Stimulated activated CD8-positive, alpha-beta memory T cell treated with anti-CD3 and anti-CD28 coated beads, Interleukin-15, amount 100 ng/mL, for 48 hours (primary cell): ENCODE data around the gene F13A1.

Experiments used
- DNase-seq, 2 donors: peaks; one replicate each; pipeline ENCODE4 v3.0.0-alpha.2; 2020; ENCODE audit warnings: low read depth in 2 of 2

The F13A1 gene

DNA sequence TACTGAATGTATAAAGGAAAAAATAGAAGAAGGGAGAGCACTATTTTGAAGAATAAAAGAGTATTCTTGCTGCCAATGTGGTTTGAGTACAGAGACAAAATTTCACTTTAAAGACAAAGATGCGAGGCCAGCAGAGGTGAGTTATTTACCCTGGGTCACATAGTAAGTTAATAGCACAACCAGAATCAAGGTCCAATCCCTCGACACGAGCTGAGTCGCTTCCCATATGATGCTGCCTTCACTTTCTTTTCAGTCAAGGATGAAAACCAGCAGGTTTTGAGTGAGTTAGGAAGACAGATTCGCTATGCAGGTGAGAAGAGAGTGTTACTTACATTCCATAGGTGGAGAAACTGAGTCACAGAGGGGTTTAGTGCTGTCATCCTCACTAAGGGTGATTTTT lies 75.8 kb downstream of the F13A1 start:
- DNase-seq, result no peak

DNA sequence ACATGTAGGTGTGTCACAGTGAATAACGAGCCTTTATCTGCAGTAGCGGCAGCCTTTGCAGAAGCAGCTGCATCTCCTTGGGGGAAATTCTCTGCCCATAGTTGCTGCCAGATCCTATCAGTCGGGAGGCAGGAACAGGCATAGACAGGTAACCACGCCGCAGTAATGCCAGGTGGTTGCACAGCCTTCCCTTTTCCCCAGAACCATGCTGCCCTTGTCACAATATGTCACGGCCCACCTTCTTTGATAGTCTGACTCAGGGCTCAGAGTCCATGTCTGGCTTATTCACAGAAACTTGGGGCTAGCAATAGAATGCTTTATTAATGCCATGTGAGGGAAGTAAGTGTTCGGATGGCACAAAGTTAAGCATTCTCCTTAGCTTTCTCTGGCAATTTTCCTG lies 76.6 kb downstream of the F13A1 start:
- no peak for DNase-seq

DNA sequence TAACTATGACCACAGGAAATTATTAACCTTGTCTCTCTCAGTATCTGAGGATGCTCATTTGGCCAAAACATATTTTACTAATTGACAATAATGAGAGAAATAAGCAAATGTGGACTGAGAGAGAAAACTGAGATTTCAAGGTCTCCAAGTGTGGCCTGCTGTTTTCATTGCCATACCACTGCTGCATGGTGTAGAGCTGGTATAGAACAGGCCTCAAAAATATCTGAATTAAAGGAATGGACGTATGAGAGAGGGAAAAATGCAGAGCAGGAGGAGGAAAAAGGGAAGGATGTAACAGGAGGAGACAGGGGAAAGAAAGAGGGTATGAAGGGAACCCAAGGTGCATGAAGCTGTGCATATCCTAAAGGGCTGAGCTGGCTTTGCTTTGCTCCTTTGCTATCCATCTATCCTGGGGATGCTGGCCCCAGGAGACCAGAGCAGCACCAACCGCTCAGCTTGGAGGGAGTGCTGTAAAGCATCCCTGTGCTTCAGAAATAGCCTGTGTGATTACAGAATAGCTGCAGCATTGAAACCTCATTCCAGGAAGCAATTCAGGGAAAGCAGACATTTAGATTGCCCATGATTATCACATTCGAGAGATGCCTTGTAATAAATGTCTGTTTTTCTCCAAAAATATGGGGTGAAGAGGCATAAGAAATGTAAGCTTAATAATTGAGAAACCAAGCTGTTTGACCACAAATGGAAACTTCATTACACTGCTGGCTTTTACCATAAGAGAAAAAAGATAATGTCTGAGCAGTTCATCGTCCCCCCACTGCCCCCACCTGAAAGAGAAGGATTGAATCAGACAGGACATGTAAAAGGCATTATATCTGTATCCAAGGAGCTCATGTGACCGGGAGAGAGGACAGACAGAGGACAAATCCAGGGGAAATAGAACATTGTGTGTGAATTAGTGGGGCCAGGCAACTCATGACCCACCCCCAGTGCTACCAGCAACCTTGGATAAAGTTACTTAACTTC lies 80.6 kb downstream of the F13A1 start:
- no peak for DNase-seq

DNA sequence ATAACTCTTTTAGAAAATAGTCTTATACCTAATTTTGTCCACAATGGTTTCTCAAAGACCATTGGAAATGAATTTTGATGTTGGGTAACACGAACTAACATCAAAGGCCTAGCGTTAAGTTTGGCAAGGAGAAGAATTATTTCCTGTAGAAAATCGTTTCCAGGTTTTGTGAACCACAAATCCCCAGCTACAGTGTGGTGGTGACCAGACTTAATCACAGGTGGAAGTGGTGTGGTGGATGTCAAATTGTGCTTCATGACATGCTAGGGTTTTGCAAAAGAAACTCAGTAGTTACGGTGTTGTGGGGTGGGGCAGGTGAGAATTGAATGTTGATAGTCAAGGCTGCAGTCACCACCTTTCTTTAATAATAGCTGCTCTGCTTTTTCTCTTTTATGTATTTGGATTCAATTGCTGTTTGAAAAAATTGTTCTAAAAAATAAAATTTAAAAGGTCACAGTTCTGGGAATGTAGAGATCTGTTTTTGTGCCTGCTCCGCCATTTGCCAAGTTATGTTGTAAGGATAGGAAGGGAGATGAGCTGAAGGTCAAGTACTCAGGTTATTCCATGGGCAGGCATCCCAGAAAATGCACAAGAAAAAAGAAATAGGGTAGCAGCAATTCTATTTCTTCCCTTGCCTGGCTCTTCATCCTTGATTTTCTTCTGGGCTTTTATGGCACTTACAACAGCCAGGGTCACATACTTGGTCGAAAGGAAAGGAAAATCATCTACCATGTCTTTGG lies 83.6 kb downstream of the F13A1 start:
- DNase-seq, result no peak

DNA sequence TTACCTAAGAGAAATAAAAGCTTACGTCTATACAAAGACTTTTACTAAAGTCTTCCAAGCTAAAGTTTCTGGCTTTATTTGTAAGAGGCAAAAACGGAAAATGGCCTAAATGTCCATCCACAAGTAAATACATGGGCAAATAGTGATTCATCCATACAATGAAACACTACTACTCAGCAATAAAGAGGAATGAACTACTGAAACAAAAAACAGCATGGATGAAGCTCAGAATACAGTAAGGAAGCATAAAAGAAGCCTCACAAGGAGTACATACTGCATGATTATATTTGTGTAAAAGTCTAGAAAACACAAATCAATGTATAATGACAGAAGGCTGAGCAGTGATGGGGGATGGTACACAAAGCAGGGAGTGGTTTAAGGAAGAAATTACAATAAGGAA lies 84.7 kb downstream of the F13A1 start:
- DNase-seq, result no peak

DNA sequence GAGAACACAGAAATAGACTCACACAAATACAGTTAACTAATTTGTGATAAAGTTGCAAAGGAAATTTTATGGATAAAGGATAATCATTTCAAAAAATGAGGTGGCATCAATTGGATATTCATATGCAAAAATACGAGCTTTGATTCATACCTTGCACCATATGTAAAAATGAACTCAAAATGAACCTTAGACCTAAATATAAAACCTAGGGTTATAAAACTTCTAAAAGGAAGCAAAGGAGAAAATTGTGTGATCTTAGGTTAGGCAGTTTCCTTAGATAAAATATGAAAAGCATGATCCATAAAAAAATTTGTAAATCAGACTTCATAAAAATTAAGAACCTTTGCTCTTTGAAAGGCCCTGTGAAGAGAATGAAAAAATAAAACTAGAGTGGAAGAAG lies 85.5 kb downstream of the F13A1 start:
- no peak for DNase-seq

DNA sequence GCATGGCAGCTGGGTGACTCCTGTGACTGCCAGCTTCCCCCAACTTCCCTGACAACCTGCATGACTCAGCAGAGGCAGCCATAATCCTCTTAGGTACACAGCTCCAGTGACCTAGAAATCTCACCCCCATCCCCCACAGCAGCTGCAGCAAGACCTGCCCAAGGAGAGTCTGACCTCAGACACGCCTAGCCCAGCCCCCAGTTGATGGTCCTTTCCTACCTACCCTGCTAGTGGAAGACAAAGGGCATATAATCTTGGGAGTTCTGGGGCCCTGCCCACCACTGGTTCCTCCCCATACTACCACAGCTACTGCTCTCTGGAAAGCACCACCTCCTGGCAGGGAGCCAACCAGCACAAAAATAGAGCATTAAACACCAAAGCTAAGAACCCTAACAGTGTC lies 90.2 kb downstream of the F13A1 start:
- DNase-seq, result no peak

DNA sequence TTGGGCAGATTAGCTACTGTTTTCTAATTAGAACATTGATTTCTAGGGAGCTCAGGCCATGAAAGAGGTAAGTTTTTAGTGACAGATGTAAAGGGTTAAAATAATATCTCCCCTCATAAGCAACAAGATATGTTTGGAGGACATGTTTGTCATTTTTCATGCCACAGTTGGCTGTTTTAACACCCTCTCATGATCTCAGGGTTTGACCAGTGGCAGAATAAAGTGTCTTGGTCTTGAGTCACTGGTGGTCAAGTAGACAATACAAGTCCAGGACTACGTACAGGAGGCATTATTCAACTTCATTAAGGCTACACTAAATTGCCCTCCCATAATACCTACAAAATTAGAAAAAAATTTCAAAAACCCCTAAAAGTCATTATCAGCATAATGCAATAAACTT lies 92.6 kb downstream of the F13A1 start:
- no peak for DNase-seq

DNA sequence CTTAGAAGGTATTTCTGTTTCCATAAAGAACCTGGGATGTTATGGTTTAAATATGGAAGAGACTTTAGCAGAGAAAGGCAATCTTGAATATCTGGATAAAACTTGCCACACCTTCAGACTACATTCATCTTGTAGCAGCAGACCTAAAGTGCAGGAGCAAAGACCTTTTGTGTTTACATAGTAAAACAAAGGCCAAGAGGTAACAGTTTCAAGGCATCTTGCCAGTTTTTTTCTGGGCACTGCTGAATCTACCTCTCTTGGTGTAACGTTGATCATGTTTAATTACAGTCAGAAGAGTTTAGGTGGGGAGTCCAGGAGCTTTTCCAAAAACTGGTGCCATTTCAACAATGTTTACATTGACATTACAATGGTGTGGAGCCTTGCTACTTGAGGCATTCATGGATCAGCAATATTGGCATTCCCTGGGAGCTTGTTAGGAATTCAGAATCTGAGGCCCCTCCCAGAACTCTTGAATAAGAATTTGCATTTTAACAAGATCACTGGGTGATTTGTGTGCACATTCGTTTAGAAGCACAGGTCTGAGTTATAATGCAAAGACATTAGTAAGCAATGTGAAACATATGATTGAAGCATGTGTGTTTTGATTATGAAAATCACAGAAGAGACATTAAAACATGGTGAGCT lies 94.5 kb downstream of the F13A1 start:
- DNase-seq, result no peak

DNA sequence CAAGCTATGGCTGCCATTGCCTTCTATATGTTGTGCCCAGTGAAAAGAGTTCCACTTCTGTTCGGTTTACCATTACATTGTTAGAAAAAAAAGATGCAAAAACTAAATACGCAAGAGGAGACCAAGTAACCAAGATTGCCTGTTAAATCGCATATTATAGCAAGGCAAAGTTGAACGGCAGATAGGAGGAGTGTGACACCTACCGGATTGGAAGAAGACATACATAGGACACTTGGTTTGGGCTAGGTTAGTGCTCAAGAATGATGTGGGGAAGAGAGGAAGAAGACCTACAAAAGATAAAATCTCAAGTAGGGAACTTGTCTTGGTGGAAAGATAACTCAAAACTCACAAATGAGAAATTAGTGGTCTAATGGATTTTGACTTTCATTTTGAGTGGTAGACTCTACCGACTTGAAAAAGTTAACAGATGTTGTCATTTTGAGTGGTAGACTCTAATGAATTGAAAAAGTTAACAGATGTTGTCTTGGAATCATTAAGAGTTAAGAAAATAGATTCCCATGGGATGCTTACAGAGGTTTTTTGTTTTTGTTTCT lies 95.5 kb downstream of the F13A1 start:
- DNase-seq, result no peak

DNA sequence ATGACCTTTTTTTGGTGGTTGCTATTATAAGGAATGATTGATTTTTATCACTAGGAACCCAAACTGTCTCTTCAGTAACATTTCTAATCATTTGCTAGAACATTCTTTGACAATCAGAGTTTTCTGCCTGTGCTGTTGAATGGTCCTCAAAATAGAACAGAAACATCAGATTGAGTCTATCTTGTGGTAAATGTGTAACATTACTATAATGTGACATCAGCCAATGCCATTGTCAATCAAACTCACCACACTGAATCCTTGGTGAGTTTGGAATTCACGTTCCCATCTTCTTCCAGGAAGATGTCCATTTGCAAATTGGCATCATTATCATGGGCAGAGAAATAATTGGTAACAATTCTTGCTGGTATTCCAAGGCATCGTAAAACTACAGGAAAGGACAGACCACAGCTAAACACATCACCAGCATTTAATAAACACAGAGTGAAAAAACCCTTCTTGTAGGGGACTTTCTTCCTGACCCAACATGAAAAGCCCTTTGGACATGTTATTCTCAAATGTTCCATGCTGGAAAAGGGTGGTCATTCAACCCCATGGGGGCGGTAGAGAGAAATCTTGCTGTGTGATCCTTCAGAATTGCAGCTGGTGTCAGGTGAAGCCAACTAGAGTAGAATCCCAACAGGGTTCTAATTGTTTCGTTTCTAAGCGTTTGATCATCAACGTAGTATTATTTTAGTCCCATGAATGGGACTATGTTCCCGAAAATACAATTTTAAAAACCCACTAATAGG lies 98.5 kb downstream of the F13A1 start:
- no peak for DNase-seq

DNA sequence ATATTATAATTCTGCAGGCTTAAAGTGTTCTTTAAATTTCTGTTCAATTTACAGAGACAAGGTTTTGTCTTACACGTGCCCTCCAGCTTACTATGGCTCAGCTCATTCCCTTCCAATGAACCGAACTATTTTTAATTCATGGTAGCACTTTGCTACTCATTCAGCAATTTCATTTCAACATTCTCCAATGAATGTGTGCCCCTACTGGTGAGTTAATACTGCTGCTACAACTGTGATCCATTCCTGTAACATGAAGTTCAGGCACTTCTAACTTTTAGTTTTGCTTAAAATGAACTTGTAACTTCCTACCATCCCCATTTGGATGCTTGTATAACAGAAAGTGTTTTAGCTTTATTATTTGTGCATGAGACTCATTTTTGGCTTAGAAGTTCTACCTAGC lies 99.7 kb downstream of the F13A1 start:
- no peak for DNase-seq

DNA sequence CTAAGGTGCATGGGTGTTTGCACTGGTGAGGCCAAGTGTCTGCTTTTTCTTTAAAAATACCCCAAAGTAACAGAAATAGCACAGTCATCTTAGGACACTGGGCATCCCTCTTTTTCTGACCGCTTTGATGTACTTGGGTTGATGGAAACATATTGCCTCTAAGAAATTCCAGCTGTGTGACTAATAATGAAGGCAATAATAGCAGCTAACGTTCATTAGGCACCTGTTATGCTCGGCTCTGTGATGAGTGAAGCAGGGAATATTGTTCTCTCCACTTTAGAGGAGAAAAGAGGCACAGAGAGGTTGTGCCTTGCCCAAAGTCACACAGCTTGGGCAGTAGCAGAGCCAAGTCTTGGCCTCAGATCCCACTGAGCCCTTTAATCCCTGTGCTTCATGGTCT lies 100.7 kb downstream of the F13A1 start:
- DNase-seq, result no peak

DNA sequence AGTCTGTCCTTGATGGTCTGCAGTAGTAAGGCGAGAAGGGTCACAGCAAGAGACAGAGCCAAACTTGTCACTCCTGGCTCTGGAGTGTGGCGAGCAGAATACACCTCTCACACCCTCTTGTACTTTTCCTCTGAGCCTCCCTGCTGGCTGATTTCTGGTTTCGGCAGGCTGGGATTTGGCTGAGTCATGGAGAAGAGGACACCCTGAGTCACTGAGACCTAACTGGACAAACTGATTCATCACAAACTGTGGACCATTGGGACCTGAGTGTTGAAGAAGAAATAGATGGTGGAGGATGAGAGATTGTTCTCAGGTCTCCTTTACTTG lies 101.7 kb downstream of the F13A1 start:
- no peak for DNase-seq

DNA sequence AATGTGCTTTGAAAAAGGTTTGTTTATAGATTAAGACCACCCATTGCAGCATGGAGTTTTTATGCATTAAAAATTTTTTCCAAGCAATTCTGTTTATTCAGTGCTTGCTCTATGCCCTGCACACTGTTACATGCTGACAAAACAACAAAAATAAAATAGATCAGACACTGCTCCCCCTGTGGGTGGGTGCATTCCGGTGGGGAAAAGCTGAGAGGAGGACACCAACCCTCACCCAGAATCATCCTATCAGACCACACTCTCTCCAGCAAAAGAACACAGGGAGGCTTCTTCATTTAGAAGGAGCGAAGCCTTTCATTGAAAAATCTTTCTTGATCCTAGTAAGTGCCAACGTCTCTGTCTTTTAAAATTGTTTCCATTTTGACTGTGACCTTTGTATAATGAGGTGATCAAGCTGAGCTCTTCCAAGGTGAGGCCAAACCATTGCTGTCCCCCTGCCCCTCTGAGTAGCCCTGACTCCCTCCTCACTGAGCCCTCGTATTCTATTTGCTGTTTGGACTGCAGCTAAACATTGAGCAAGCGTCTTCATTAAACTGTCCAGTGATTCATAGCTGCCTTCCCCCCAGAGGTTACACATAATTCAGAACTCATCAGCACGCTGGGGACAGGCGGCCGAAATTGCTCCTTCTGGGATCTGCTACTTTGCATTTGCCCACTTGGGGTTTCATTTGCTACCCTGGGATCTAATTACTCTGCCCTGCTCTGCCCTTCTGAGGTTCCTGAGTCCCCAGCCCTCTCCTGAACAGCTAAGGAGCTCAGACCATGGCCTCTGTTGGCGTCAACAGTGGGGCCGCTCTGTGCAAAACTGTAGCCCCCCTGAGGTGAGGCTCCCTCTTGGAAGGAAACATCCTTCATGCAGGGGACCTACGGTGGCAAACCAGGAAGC lies 102.4 kb downstream of the F13A1 start:
- DNase-seq, result no peak

DNA sequence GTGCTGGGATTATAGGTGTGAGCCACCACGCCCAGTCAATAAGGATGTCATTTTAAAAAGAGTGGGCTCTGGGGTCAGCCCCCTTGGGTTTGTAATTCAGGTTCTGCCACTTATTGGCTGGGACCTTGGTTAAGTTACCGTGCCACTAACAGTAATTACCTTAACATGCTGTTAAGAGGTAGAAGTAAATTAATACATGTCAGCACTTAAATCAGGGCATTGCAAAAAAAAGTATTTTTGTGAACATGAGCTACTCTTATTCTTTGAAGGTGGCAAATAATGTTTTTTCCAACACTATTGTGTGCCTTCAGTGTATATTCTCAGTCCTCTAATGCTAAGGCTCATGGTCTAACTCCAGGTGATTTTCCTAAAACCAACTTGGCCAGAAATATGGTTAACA lies 109.5 kb downstream of the F13A1 start:
- DNase-seq, result no peak

DNA sequence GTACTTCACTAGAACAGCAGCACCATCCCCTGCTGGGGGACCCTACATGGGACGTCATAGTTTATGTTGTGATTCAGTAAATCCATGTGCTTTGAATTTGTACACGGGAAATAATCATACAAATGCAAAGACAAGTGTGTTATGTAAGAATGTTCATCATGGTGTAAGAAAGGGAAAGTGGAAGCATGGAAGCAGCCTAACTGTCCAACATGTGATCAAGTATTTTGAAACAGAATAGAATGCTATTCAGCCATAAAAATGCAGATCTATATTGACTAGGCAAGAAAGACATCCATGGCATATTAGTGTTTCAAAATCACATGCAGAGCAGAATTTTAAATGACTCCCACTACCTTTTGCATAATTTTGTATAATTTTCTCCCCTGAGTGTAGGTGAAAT lies 117.6 kb downstream of the F13A1 start:
- DNase-seq, result no peak

DNA sequence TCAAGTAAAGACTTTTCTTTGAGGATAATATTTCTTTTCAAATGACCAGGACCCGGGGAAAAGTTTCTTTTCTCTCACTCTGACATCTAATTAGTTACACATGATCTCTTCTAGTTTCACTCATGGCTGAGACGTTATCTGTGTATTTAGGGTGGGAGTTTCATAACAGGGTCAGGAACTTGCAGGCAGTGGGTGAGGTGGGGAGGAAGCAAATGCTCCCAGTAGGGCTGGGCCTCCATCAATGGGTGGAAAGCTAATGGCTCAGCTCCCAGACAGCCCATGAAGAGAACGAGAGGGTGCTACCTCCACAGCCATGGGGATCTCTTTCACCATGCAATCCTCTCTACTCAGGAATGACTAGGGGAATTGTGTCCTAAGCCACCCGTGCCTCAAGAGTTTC lies 119.3 kb downstream of the F13A1 start:
- DNase-seq, result no peak

DNA sequence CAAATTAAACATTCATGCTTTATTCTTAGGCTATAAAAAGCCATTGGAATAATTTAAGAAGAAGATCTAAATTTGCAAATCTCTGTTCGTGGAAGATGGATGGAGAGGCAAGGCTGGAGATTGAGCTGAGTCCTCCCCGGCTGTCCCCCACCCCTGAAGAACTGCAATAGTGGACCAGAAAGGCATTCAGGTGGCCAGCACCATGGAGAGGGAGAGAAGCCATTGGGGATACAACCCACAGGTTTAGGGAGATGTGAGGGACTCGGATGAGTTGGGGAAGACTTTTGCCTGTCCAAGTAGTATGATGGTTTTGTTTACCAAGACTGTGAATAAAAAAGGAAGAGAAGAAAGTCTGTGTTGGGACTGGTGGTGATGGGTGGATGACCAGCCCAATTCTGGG lies 120.8 kb downstream of the F13A1 start:
- DNase-seq, result no peak

DNA sequence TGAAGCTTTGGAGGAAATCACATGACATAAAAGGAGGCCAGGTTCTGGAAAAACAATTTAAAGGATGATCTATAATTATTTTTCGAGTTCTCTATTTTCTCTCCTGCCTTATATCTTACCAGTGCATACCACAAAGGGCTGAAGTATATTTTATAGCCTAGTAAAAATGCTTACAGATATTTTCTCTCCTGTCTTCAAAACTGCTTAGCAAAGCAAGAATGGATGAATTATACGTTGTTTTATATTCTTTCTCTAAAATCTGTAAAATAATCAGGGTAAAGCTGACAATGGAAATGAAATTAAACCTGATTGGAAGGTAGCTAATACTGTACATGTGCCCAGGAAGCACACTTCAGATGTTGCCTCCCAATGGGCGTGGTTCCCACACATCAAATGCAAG lies 123.7 kb downstream of the F13A1 start:
- DNase-seq, result no peak

DNA sequence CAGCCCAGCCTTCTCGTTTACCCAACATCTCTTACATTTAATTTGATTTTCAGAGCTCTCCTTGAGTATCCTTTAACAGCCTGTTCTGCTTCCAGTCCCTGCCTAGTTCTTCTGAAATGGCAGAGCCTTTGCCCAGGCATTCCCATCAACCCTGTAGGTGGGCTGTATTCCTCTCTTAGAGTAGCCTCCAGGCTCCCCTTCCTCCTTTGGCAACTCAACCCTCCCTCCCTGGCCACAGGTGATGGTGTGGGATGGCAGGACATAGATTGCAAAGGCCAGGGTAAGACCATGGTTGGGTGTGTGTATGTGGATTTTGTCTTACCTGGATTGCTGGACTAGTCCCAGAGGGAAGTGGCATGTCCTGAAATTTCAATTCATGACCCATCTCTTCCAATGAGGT lies 125.4 kb downstream of the F13A1 start:
- no peak for DNase-seq
